Measurements from ENCODE around the gene C1orf174.

The C1orf174 gene

DNA sequence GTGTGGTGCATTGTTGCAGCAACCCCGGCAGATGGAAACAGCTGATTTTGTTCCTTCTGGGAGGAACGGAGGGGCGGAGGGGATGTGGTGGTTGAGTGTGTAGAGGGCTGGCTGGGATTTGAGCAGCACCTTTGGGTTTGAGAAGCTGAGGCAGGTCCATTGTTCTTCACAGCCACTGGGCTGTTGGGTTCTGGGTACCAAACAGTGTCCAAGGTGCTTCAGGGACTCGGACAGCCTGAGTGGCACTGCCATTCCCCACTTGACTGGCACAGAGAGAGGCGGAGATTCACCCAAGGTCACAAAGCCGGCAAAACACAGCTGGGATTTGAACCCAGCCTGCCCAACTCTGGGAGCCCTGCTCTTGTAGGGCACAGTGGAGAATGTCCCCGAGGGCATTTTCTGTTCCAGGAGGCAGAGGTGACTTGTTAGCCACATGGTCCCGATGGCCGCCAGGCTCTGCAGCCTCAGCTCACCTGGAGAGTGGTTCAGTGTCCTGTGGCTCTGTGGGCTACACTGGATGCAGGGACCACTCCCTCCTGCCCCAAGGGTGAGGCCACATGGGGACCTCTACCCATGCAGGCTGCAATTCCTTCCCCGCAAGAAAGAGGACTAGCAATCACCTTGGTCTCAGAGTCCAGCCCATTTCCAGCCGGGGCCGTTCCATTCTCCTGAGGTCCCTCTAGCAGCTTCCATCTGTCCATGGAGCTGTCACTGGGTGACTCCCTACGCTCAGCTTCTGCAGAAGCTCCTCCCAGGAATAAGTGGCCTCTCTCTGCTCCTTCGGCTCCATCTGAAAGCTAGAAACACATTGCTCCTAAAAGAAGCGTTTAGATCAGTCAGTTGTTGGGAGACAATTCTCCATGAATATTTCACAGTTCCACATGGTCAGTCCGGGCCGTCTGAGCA lies 31.2 kb upstream of the C1orf174 start:
- Histone ChIP-seq H3K79me2 (ENCODE audit: insufficient read depth, low read depth) (no peaks in the 10 kb centered on the region), H3K9ac (no peak overlapping the region), H4K20me1 (ENCODE audit: insufficient read depth) (no peaks in the 10 kb centered on the region), H3K4me3 (IDR thresholded peaks at IDR 0.05; ENCODE audit: insufficient read depth, low read depth, low read length) (no peak overlapping the region), H3K4me1 (ENCODE audit: low read depth, poor library complexity, severe bottlenecking) (no peaks in the 10 kb centered on the region), H3K4me2 (no peak overlapping the region), H3K27me3 (ENCODE audit: insufficient read depth, low read depth) (peaks cover 43% of the 10 kb centered on the region), H2AFZ (ENCODE audit: low read depth) (no peak overlapping the region), H3K36me3 (ENCODE audit: insufficient read depth) (no peaks in the 10 kb centered on the region), H3K27ac (no peak overlapping the region)
- TF ChIP-seq, protein P1, sequence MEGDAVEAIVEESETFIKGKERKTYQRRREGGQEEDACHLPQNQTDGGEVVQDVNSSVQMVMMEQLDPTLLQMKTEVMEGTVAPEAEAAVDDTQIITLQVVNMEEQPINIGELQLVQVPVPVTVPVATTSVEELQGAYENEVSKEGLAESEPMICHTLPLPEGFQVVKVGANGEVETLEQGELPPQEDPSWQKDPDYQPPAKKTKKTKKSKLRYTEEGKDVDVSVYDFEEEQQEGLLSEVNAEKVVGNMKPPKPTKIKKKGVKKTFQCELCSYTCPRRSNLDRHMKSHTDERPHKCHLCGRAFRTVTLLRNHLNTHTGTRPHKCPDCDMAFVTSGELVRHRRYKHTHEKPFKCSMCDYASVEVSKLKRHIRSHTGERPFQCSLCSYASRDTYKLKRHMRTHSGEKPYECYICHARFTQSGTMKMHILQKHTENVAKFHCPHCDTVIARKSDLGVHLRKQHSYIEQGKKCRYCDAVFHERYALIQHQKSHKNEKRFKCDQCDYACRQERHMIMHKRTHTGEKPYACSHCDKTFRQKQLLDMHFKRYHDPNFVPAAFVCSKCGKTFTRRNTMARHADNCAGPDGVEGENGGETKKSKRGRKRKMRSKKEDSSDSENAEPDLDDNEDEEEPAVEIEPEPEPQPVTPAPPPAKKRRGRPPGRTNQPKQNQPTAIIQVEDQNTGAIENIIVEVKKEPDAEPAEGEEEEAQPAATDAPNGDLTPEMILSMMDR (conservative IDR thresholded peaks at IDR 0.05; ENCODE audit: low read depth, low read length) = no peak

GRCh38 chr1:3930301-3931006 lies 30.4 kb upstream of the C1orf174 start:
- Histone ChIP-seq H3K4me1 (ENCODE audit: low read depth, poor library complexity, severe bottlenecking) (no peaks in the 10 kb centered on the region), H3K79me2 (ENCODE audit: insufficient read depth, low read depth) (no peaks in the 10 kb centered on the region), H3K9ac (no peak overlapping the region), H4K20me1 (ENCODE audit: insufficient read depth) (no peaks in the 10 kb centered on the region), H3K27ac (no peak overlapping the region), H2AFZ (ENCODE audit: low read depth) (no peak overlapping the region), H3K36me3 (ENCODE audit: insufficient read depth) (no peaks in the 10 kb centered on the region), H3K4me3 (IDR thresholded peaks at IDR 0.05; ENCODE audit: insufficient read depth, low read depth, low read length) (no peak overlapping the region), H3K27me3 (ENCODE audit: insufficient read depth, low read depth) (peaks cover 45% of the 10 kb centered on the region), H3K4me2 (no peak overlapping the region)
- TF ChIP-seq, protein P1 (conservative IDR thresholded peaks at IDR 0.05; ENCODE audit: low read depth, low read length) = no peak

GRCh38 chr1:3929126-3929525 lies 29.1 kb upstream of the C1orf174 start:
- TF ChIP-seq, protein P1 (conservative IDR thresholded peaks at IDR 0.05; ENCODE audit: low read depth, low read length) = no peak
- peaks cover 43% of the 10 kb centered on the region; the same call in 1 of the 2 replicates for H3K27me3 ChIP-seq (ENCODE audit: insufficient read depth, low read depth)
- H3K27ac ChIP-seq = no peak overlapping the region
- no peaks in the 10 kb centered on the region for H3K79me2 ChIP-seq (ENCODE audit: insufficient read depth, low read depth)
- H3K4me2 ChIP-seq = no peak overlapping the region
- no peaks in the 10 kb centered on the region for H3K36me3 ChIP-seq (ENCODE audit: insufficient read depth)
- H3K9ac ChIP-seq = no peak overlapping the region
- H4K20me1 ChIP-seq (ENCODE audit: insufficient read depth) = no peaks in the 10 kb centered on the region
- no peak overlapping the region for H3K4me3 ChIP-seq (IDR thresholded peaks at IDR 0.05; ENCODE audit: insufficient read depth, low read depth, low read length)
- H3K4me1 ChIP-seq (ENCODE audit: low read depth, poor library complexity, severe bottlenecking) = no peaks in the 10 kb centered on the region
- H2AFZ ChIP-seq (ENCODE audit: low read depth) = no peak overlapping the region

DNA sequence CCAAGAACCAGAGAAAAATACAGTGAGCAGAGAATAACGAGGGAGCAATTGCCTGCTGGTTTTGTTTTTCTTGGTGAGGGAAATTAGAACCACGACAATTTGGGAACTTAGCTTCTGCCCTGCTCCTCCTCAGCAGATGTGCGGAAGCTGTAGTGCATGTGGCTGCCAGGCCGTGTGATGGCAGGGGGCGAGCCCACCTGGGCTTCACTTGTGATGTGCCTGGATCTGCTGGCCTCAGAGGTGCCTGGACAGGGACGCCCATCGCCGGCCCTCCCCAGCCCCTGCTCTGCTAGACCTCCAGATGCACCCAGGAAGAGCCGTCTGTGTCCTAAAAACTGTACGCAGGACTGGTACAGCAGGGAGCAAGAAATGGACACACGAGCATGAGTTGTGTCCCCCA lies 28.5 kb upstream of the C1orf174 start:
- Histone ChIP-seq H2AFZ (ENCODE audit: low read depth) (no peak overlapping the region), H3K9ac (no peak overlapping the region), H3K4me3 (IDR thresholded peaks at IDR 0.05; ENCODE audit: insufficient read depth, low read depth, low read length) (no peak overlapping the region), H3K4me2 (no peak overlapping the region), H4K20me1 (ENCODE audit: insufficient read depth) (no peaks in the 10 kb centered on the region), H3K27me3 (ENCODE audit: insufficient read depth, low read depth) (peaks cover 42% of the 10 kb centered on the region; the same call in 1 of the 2 replicates), H3K4me1 (ENCODE audit: low read depth, poor library complexity, severe bottlenecking) (no peaks in the 10 kb centered on the region), H3K27ac (no peak overlapping the region), H3K79me2 (ENCODE audit: insufficient read depth, low read depth) (no peaks in the 10 kb centered on the region), H3K36me3 (ENCODE audit: insufficient read depth) (no peaks in the 10 kb centered on the region)
- TF ChIP-seq, protein P1 (conservative IDR thresholded peaks at IDR 0.05; ENCODE audit: low read depth, low read length) = no peak

Measured in KMS-11 (cell line).